ENCODE measurements around the gene MIXL1.

DNA sequence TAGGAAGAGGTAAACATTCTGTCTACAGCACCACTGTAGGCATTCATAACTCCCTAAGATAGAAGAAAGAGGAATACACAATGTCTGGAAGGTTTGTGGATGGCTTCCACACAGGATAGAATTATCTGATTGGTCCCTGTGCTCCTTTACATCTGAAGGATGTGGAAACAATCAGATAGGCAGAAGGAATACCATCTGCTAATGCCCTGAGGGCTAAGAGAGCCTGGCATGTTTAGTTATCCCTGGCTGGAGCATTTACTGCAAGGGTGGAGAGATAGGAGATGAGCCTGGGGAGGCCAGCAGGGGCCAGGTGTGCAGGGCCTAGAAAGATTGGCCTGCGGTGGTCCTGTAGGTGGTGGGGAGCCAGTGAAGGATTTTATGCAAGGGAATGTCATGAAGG is 28.3 kb upstream of the MIXL1 start:
- TF ChIP-seq EZH2phosphoT487 (IDR thresholded peaks at IDR 0.05; ENCODE audit: insufficient read depth, low read depth) (no peak), EZH2 (IDR thresholded peaks at IDR 0.05; ENCODE audit: insufficient read depth, poor library complexity, severe bottlenecking) (no peak)
